Thyroid gland (tissue), 4 donors: ENCODE data around the gene ADGRD1. TPM values are rescaled to one million over a fixed set of nuclear protein-coding genes. Genes with fewer than 3 reads are reported as not detected.
A peak's percentile ranks its signal among the peaks of the same experiment; 100 is the strongest.

Source experiments
- DNase-seq, 2 donors: peaks; one replicate each; pipeline ENCODE4 v3.0.0-alpha.2; 2019
- H3K27ac ChIP-seq, 3 donors: fragments of 200-600 bp; sonication (generic); 1 replicate in 2 of 3; 2 replicates in 1 of 3; pipeline ENCODE4 v1.5.1; 2016 to 2019; ENCODE audit warnings: mild to moderate bottlenecking in 1 of 3, moderate library complexity in 1 of 3
- H3K27me3 ChIP-seq: fragments of 200-600 bp; sonication (generic); one replicate; pipeline ENCODE4 v1.5.1; 2019
- H3K36me3 ChIP-seq, 2 donors: fragments of 200-600 bp; sonication (generic); one replicate each; pipeline ENCODE4 v1.5.1; 2016 to 2019
- H3K4me1 ChIP-seq, 2 donors: fragments of 200-600 bp; sonication (generic); one replicate each; pipeline ENCODE4 v1.5.1; 2017 to 2019
- H3K4me3 ChIP-seq, 3 donors: fragments of 200-600 bp; sonication (generic); replicated peaks in 1 of 3; 1 replicate in 2 of 3; 2 replicates in 1 of 3; pipeline ENCODE4 v1.5.1; 2016; ENCODE audit warnings: mild to moderate bottlenecking in 1 of 3
- H3K9me3 ChIP-seq: fragments of 200-600 bp; sonication (generic); one replicate; pipeline ENCODE4 v1.5.1; 2017
- POLR2A ChIP-seq, 2 donors: fragments of 450-650 bp; IDR thresholded peaks; one replicate each; pipeline ENCODE4 v1.6.1; 2017; ENCODE audit warnings: antibody characterized with exemption in 2 of 2, mild to moderate bottlenecking in 2 of 2, moderate library complexity in 1 of 2
- WGBS, 2 donors: methylation state at CpG; one replicate each; pipeline ENCODE4 v1.1.5; 2017; 5-methylcytosine and 5-hydroxymethylcytosine counted together
- intact Hi-C: fragments of 100-400 bp; cut with DNase I; formaldehyde crosslinking; loops from one replicate; pipeline ENCODE4 v1.15.1; 2023
- total RNA-seq, 4 donors: library from RNA; depleted of rRNA; stranded (reverse); fragments of >200 nt; gene quantifications; one replicate each; pipeline ENCODE4 v1.2.3, GENCODE V29; 2016
- TF ChIP-seq, protein P1 (sequence below), 6 experiments: fragments of 200-600 bp in 3 of 6; fragments of 450-650 bp in 3 of 6; sonication (generic) in 3 of 6; IDR thresholded peaks; one replicate each; pipeline ENCODE4 v1.5.1; 2016 to 2019; ENCODE audit warnings: antibody characterized with exemption in 6 of 6, mild to moderate bottlenecking in 2 of 6, inconsistent platforms in 1 of 6, moderate library complexity in 1 of 6

Gene ADGRD1
- total RNA-seq, 4 donors from 2014 or later = 14.1 to 44.3 (median 24.7) TPM

DNA sequence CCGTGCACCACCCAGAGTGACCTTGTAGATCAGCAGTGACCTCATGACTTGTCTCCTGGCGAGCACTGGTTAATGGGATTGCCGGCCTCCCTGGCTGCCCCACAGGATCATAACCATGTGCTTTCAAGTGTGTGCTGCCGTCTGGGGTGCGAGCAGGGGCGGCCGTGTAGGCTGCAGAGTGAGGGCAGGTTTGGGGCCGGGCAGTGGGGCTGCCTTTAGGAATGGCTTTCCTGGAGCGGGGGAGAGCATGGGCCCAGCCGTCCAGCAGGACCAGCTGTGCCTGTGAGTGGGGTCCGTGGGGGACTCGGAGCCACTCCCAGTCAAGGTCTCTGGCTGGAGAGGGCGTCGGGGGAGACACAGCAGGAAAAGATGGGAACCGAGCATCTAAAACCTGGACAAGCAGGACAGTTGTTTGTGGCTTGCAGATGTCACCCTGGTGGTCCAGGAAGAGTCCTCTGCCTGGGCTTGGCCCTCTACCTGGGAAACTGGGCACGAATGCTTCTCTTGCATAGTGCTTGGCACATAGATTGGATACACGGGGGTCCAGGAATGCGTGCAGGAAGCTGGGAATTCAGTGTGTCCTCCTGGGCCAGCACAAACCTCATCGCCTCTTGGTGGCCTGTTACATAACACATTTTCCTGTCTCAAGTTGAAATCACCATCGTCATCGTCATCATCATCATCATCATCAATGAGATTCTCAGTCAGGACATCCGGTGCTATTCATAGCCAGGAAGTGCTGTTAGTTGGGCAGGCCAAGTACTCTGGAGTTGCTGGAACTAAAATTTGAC is 96.0 kb downstream of the ADGRD1 start:
- H3K9me3 ChIP-seq = no peaks in the 10 kb centered on the region
- H3K36me3 ChIP-seq = no peaks in the 10 kb centered on the region
- H3K27me3 ChIP-seq = no peaks in the 10 kb centered on the region
- intact Hi-C loops = no loop called here
- DNase-seq = no peak
- no peak for TF ChIP-seq POLR2A (IDR thresholded peaks at IDR 0.05)
- TF ChIP-seq, protein P1, sequence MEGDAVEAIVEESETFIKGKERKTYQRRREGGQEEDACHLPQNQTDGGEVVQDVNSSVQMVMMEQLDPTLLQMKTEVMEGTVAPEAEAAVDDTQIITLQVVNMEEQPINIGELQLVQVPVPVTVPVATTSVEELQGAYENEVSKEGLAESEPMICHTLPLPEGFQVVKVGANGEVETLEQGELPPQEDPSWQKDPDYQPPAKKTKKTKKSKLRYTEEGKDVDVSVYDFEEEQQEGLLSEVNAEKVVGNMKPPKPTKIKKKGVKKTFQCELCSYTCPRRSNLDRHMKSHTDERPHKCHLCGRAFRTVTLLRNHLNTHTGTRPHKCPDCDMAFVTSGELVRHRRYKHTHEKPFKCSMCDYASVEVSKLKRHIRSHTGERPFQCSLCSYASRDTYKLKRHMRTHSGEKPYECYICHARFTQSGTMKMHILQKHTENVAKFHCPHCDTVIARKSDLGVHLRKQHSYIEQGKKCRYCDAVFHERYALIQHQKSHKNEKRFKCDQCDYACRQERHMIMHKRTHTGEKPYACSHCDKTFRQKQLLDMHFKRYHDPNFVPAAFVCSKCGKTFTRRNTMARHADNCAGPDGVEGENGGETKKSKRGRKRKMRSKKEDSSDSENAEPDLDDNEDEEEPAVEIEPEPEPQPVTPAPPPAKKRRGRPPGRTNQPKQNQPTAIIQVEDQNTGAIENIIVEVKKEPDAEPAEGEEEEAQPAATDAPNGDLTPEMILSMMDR (IDR thresholded peaks at IDR 0.05) = no peak
- H3K27ac ChIP-seq = no peak overlapping the region
- no peaks in the 10 kb centered on the region for H3K4me1 ChIP-seq
- no peak overlapping the region for H3K4me3 ChIP-seq
- WGBS, 2 donors = 80 to 90% methylated on average over 21 of the region's 22 CpGs

DNA sequence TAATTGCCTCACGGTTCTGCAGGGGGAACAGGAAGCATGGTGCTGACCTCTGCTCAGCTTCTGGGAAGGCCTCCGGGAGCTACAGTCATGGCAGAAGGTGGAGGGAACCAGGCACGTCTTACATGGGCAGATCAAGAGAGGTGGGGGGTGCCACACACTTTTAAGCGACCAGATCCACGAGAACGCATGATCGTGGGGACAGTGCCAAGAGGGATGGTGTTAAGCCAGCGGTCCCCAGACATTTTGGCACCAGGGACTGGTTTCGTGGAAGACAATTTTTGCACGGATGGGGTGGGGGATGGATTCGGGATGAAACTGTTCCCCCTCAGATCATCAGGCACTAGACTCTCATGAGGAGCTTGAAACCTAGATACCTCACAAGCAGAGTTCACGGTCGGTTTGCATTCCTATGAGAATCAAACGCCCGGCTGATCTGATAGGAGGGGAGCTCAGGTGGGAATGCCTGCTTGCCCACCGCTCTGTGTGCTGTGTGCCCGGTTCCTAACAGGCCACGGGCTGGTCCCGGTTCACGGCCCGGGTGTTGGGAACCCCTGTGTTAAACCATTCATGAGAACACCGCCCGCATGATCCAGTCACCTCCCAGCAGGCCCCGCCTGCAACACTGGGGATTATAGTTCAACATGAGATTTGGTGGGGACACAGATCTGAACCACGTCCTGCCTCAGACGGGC is 96.9 kb downstream of the ADGRD1 start:
- no peak overlapping the region for H3K4me3 ChIP-seq
- no peak for DNase-seq
- no peaks in the 10 kb centered on the region for H3K9me3 ChIP-seq
- peak overlapping the region in 1 of 3 donors; percentile 28 for H3K27ac ChIP-seq
- H3K36me3 ChIP-seq = no peaks in the 10 kb centered on the region
- H3K4me1 ChIP-seq = no peaks in the 10 kb centered on the region
- 90 to 91% methylated on average over 21 of the region's 26 CpGs for WGBS, 2 donors
- intact Hi-C loops = no loop called here
- TF ChIP-seq POLR2A (IDR thresholded peaks at IDR 0.05) = no peak
- TF ChIP-seq, protein P1 (IDR thresholded peaks at IDR 0.05) = no peak
- H3K27me3 ChIP-seq = no peaks in the 10 kb centered on the region

DNA sequence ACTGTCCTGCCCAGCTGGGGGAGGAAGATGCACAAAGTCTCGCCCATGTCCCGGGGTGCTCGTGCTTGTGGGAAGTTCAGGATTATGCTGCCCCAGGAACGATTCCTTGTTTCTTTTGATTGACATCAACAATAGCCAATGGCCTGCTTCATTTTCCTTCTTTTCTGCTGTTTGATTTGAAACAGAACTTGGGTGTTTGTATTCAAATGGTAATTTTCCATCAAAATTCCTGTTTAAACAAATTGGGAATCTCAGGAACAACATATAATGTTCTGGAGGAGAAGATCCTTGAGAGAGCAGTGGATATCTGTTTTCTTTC is 97.4 kb downstream of the ADGRD1 start:
- Histone ChIP-seq H3K9me3 (no peaks in the 10 kb centered on the region), H3K4me1 (no peaks in the 10 kb centered on the region), H3K27me3 (no peaks in the 10 kb centered on the region), H3K4me3 (no peak overlapping the region), H3K27ac (no peak overlapping the region), H3K36me3 (no peaks in the 10 kb centered on the region)
- intact Hi-C loops = no loop called here
- DNase-seq = no peak
- no peak for TF ChIP-seq POLR2A (IDR thresholded peaks at IDR 0.05)
- TF ChIP-seq, protein P1 (IDR thresholded peaks at IDR 0.05) = no peak
- 94 to 96% methylated on average over 4 of the region's 4 CpGs for WGBS, 2 donors

DNA sequence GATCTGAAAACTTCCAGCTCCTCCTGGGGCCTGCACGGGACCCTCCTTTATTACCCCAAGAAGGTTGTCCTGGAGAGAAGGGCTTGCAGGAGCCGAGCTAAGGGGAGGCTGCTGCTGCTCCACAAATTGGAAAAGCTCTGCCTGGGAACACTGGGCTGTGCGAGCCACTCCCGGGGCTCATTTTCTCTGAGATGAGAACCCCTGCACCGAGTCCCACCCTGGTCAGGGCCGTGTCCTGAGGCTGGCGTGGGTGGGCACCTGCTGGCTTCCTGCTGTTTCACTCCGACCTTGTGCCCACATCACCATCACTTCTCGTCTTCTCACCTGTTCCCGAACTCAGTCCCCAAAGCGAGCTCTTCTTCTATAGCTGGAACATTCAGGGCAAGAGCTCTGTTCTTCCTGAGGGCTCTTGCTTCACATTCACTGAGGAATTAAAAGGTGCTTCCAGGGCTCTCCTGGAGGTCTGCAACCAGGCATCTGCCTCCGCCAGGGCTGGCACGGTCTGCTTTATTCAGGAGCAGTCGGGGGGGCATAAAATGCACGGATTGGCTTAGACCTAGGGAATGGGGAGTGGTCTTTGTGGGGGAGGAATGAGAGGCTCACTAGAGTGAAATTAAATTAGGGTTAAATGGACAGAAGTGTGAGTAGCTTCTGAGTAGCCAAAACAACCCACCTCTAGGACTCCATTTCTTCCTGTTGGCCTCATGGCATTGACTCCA is 98.5 kb downstream of the ADGRD1 start:
- Histone ChIP-seq H3K4me1 (no peaks in the 10 kb centered on the region), H3K27me3 (no peaks in the 10 kb centered on the region), H3K9me3 (no peaks in the 10 kb centered on the region), H3K4me3 (no peak overlapping the region), H3K36me3 (no peaks in the 10 kb centered on the region), H3K27ac (no peak overlapping the region)
- DNase-seq = no peak
- intact Hi-C loops = no loop called here
- no peak for TF ChIP-seq POLR2A (IDR thresholded peaks at IDR 0.05)
- TF ChIP-seq, protein P1 (IDR thresholded peaks at IDR 0.05) = no peak
- WGBS, 2 donors = 91 to 95% methylated on average over 15 of the region's 15 CpGs

DNA sequence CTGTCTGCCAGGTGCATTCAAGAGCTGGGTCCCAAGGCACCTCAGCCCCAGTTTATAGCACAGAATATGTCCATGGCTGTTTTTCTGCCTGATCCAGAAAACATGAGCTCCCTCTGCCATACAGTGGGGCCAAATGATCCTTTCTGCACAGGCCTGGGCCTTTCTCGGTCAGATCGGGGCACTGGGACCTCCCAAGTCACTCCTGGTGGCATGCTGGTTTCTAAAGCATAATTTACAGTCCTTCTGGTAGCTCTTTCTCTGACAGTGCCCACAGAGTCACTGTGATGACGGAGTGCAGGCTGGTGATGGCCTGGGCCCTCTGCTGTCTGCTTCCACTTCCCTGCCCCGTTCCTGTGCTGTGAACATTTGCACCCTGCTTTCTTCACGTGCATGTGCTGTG is 99.2 kb downstream of the ADGRD1 start:
- H3K36me3 ChIP-seq = no peaks in the 10 kb centered on the region
- no peak overlapping the region for H3K4me3 ChIP-seq
- no peaks in the 10 kb centered on the region for H3K9me3 ChIP-seq
- TF ChIP-seq POLR2A (IDR thresholded peaks at IDR 0.05) = no peak
- TF ChIP-seq, protein P1 (IDR thresholded peaks at IDR 0.05) = no peak
- no peak for DNase-seq
- H3K4me1 ChIP-seq = no peaks in the 10 kb centered on the region
- intact Hi-C loops = no loop called here
- no peak overlapping the region for H3K27ac ChIP-seq
- WGBS, 2 donors = 85 to 91% methylated on average over 5 of the region's 5 CpGs
- no peaks in the 10 kb centered on the region for H3K27me3 ChIP-seq
